Epithelial cell of alveolus of lung (primary cell): Measurements from ENCODE around the gene NWD2. TPM values are rescaled to one million over a fixed set of nuclear protein-coding genes. Genes with fewer than 3 reads are reported as not detected.

ENCODE experiments used
- total RNA-seq: library from RNA; depleted of rRNA; stranded (reverse); fragments of >200 nt; gene quantifications from 2 replicates; pipeline ENCODE4 v1.2.1, GENCODE V29; 2015

Gene NWD2
- not detected in 2 replicates for total RNA-seq

GRCh38 chr4:37244583-37245390 lies at the start of gene NWD2:
NWD2 (plus strand) TSS chr4:37244743; CDS start chr4:37245068, 325 bp downstream.

